Fibroblast of pulmonary artery (primary cell): ENCODE data around the gene MEGF9.
A peak's percentile ranks its signal among the peaks of the same experiment; 100 is the strongest.
"Not testable (repeated sequence)": the region's sequence is repeated elsewhere in the genome, so short reads cannot be mapped to it uniquely, and the experiment has no call there.

Experiments used
- DNase-seq: peaks from one replicate; pipeline ENCODE4 v3.0.0-alpha.2; 2010; ENCODE audit warnings: low read depth
- H3K4me3 ChIP-seq: replicated peaks from 2 replicates; pipeline ENCODE4 v1.5.1; 2011; ENCODE audit warnings: low read depth, mild to moderate bottlenecking, control low read depth, low read length, moderate library complexity
- TF ChIP-seq, protein P1 (sequence below): IDR thresholded peaks from 2 replicates; pipeline ENCODE4 v1.5.1; 2011; ENCODE audit warnings: mild to moderate bottlenecking, control low read depth, low read length, inconsistent platforms; ENCODE audit errors: missing control alignments

MEGF9 gene

DNA sequence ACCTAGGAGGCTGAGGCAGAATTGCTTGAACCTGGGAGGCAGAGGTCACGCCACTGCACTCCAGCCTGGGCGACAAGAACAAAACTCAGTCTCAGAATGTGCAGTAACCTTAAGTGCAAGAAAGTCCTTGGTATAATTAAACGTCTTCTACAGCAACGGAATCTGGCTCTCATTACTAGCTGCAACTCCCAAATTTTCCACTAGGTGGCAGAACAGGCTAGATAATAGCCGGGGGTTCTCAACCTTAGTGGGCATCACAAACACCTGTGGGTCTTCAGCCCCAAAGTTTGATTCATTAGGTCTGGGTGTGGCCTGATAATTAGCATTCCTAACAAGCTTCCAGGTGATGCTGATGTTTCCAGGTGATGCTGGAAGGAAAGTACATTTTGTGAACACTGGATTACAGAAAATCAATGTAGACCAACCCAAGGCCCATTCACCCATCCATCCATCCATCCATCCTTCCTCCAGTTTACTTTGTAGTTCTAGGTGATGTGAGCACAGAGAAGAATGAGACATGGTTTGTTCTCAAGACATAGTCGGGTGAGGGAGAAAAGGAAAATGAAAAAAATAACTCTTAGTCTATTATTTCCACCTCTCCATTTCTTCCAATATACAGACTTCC lies 41.7 kb upstream of the MEGF9 start:
- TF ChIP-seq, protein P1, sequence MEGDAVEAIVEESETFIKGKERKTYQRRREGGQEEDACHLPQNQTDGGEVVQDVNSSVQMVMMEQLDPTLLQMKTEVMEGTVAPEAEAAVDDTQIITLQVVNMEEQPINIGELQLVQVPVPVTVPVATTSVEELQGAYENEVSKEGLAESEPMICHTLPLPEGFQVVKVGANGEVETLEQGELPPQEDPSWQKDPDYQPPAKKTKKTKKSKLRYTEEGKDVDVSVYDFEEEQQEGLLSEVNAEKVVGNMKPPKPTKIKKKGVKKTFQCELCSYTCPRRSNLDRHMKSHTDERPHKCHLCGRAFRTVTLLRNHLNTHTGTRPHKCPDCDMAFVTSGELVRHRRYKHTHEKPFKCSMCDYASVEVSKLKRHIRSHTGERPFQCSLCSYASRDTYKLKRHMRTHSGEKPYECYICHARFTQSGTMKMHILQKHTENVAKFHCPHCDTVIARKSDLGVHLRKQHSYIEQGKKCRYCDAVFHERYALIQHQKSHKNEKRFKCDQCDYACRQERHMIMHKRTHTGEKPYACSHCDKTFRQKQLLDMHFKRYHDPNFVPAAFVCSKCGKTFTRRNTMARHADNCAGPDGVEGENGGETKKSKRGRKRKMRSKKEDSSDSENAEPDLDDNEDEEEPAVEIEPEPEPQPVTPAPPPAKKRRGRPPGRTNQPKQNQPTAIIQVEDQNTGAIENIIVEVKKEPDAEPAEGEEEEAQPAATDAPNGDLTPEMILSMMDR = peak; percentile 87
- DNase-seq = peak; percentile 62
- no peak overlapping the region for H3K4me3 ChIP-seq

GRCh38 chr9:120755044-120755443 lies 40.8 kb upstream of the MEGF9 start:
- no peak overlapping the region for H3K4me3 ChIP-seq
- DNase-seq = no peak
- TF ChIP-seq, protein P1 = no peak

GRCh38 chr9:120750421-120750820 lies 36.2 kb upstream of the MEGF9 start:
- DNase-seq = no peak
- no peak overlapping the region for H3K4me3 ChIP-seq
- TF ChIP-seq, protein P1 = no peak

- not testable (repeated sequence) for DNase-seq, H3K4me3 ChIP-seq
Measured at GRCh38 chr9:120746366-120746765, 32.1 kb upstream of the MEGF9 start.

GRCh38 chr9:120745278-120745677 lies 31.0 kb upstream of the MEGF9 start:
- TF ChIP-seq, protein P1 = no peak
- DNase-seq = no peak
- no peak overlapping the region for H3K4me3 ChIP-seq

GRCh38 chr9:120742951-120743416 lies 28.7 kb upstream of the MEGF9 start:
- H3K4me3 ChIP-seq = no peak overlapping the region
- DNase-seq = peak; percentile 54
- TF ChIP-seq, protein P1 = peak; percentile 71

DNA sequence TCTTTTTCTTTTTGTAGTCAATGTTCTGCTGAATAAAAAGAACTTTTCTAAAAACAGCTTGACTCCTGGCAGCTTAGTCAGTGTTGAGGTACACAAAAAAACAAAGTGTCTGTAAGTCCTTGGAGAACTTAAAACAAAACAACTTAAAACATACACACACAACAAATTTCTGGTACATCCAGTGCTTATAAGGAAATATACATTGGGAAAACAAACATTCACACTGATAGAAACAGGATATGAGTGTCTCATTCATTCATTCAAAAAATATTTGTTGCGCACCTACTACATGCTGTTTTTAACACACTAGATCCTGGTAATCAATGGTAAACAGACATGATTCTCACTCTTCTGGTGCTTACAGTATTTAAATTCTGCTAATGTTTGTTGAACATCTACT lies 27.4 kb upstream of the MEGF9 start:
- TF ChIP-seq, protein P1 = no peak
- DNase-seq = peak; percentile 29
- H3K4me3 ChIP-seq = no peak overlapping the region
